HepG2 (cell line): Measurements from ENCODE around the gene RABGAP1L. TPM values are rescaled to one million over a fixed set of nuclear protein-coding genes. Genes with fewer than 3 reads are reported as not detected.

Source experiments
- ATAC-seq: fragments of 200-7000 bp; cut with Tn5 transposase; 3 replicates; pipeline ENCODE4 v1.9.1; 2020; ENCODE audit warnings: mild to moderate bottlenecking, moderate library complexity
- BruUV-seq: library from RNA; stranded (reverse); fragments of 400-500 nt; replicated peaks from 2 replicates; lab custom pipeline; 2021; lab: Mats Ljungman, UMichigan
- CTCF ChIA-PET: fragments of 300-600 bp; formaldehyde crosslinking; extraction: SDS; loops from one replicate; lab custom pipeline; 2021; ENCODE audit warnings: low total read pairs, inconsistent platforms, low intra/inter-chr PET ratio; lab: Yijun Ruan, JAX
- POLR2A ChIA-PET: fragments of 350-600 bp; sonication (Branson Sonifier 250); formaldehyde crosslinking; loops from one replicate; lab custom pipeline; 2020; ENCODE audit warnings: antibody characterized with exemption, inconsistent platforms; lab: Yijun Ruan, JAX
- DNase-seq: peaks from one replicate; pipeline ENCODE4 v3.0.0-alpha.2; 2015; ENCODE audit warnings: low spot score
- FAIRE-seq: peaks from 3 replicates; lab custom pipeline; 2011; peaks lifted over from hg19 to GRCh38; lab: Jason Lieb, UNC
- H2AFZ ChIP-seq: one replicate; pipeline ENCODE4 v1.6.1; 2011; ENCODE audit warnings: low read length, inconsistent platforms
- H3K27ac ChIP-seq: fragments of 300-600 bp; 3 replicates; pipeline ENCODE4 v1.8.0; 2011; ENCODE audit warnings: mixed run types, mild to moderate bottlenecking, mixed read lengths, low read length, inconsistent platforms; ENCODE audit not compliant: insufficient read depth; ENCODE audit errors: extremely low read length
- H3K27me3 ChIP-seq, 2 experiments: fragments of 200-600 bp in 1 of 2; 2 replicates in 1 of 2; 3 replicates in 1 of 2; pipeline versions ENCODE4 v1.6.0 to v1.8.0; 2011; ENCODE audit warnings: low read length in 2 of 2, mild to moderate bottlenecking in 2 of 2, moderate library complexity in 2 of 2, inconsistent platforms in 1 of 2; ENCODE audit not compliant: insufficient read depth in 2 of 2, control insufficient read depth in 1 of 2
- H3K36me3 ChIP-seq, 2 experiments: fragments of 200-600 bp in 1 of 2; replicated peaks in 1 of 2; 2 replicates in 1 of 2; 3 replicates in 1 of 2; pipeline versions ENCODE4 v1.5.1 to v1.8.0; 2011; ENCODE audit warnings: low read length in 2 of 2, inconsistent platforms in 1 of 2; ENCODE audit not compliant: insufficient read depth in 2 of 2, control insufficient read depth in 1 of 2
- H3K4me1 ChIP-seq: 2 replicates; pipeline ENCODE4 v1.5.1; 2012; ENCODE audit warnings: low read length, inconsistent platforms; ENCODE audit not compliant: insufficient read depth
- H3K4me2 ChIP-seq: 2 replicates; pipeline ENCODE4 v1.6.0; 2011; ENCODE audit warnings: low read depth, low read length, inconsistent platforms
- H3K4me3 ChIP-seq, 3 experiments: fragments of 200-600 bp in 1 of 3; sonication (generic), shearing (Covaris generic) in 1 of 3; replicated peaks in 1 of 3; 2 replicates each; pipeline ENCODE4 v1.5.1; 2011 to 2016; ENCODE audit warnings: low read length in 3 of 3, inconsistent platforms in 2 of 3, low read depth in 2 of 3, mild to moderate bottlenecking in 2 of 3, control low read depth in 1 of 3, mixed read lengths in 1 of 3; ENCODE audit not compliant: insufficient read depth in 1 of 3
- H3K79me2 ChIP-seq: one replicate; pipeline ENCODE4 v1.6.1; 2011; ENCODE audit warnings: low read length, inconsistent platforms; ENCODE audit not compliant: insufficient read depth
- H3K9ac ChIP-seq: 2 replicates; pipeline ENCODE4 v1.6.0; 2011; ENCODE audit warnings: mild to moderate bottlenecking, low read depth, low read length, inconsistent platforms; ENCODE audit not compliant: insufficient read depth
- H3K9me3 ChIP-seq: 2 replicates; pipeline ENCODE4 v1.5.1; 2012; ENCODE audit warnings: mild to moderate bottlenecking, low read length
- H4K20me1 ChIP-seq: 2 replicates; pipeline ENCODE4 v1.6.0; 2011; ENCODE audit warnings: inconsistent platforms, mild to moderate bottlenecking, low read length, moderate library complexity; ENCODE audit not compliant: insufficient read depth
- ARID5B ChIP-seq: IDR thresholded peaks from 2 replicates; pipeline ENCODE4 v1.4.0; 2020; ENCODE audit warnings: mild to moderate bottlenecking, missing genetic modification reagents
- ATF7 ChIP-seq, 2 experiments: fragments of 450-650 bp in 1 of 2; sonication (generic) in 1 of 2; formaldehyde crosslinking in 1 of 2; IDR thresholded peaks; 2 replicates each; pipeline versions ENCODE4 v1.4.0 to v1.6.1; 2016 to 2020; ENCODE audit warnings: antibody characterized with exemption in 1 of 2, mild to moderate bottlenecking in 1 of 2, missing genetic modification reagents in 1 of 2
- CHD2 ChIP-seq: IDR thresholded peaks from 2 replicates; pipeline ENCODE4 v1.6.1; 2011; ENCODE audit warnings: low read depth, low read length, improper control_type of control experiment
- FOSL2 ChIP-seq: sonication (generic); formaldehyde crosslinking; IDR thresholded peaks from 2 replicates; pipeline ENCODE4 v1.4.0; 2020; ENCODE audit warnings: missing genetic modification reagents
- FOXA3 ChIP-seq: IDR thresholded peaks from 2 replicates; pipeline ENCODE4 v1.6.1; 2016; ENCODE audit warnings: missing genetic modification reagents, missing compliant biosample characterization
- POLR2AphosphoS2 ChIP-seq: IDR thresholded peaks from 2 replicates; pipeline ENCODE4 v1.6.1; 2011; ENCODE audit warnings: low read depth, low read length, improper control_type of control experiment
- RBAK ChIP-seq: sonication (generic); formaldehyde crosslinking; IDR thresholded peaks from 2 replicates; pipeline ENCODE4 v1.5.1; 2020; ENCODE audit warnings: mild to moderate bottlenecking, missing genetic modification reagents
- TCF7L2 ChIP-seq: IDR thresholded peaks from 2 replicates; pipeline ENCODE4 v1.6.1; 2011; ENCODE audit warnings: mild to moderate bottlenecking, low read depth, low read length, moderate library complexity
- ZBTB20 ChIP-seq: sonication (generic); formaldehyde crosslinking; IDR thresholded peaks from 2 replicates; pipeline ENCODE4 v1.8.1; 2023; ENCODE audit warnings: missing genetic modification reagents, low read depth, mild to moderate bottlenecking, borderline replicate concordance
- ZNF12 ChIP-seq: sonication (generic); formaldehyde crosslinking; IDR thresholded peaks from 2 replicates; pipeline ENCODE4 v1.5.0; 2020; ENCODE audit warnings: missing genetic modification reagents
- WGBS: methylation state at CpG from one replicate; pipeline ENCODE4 v1.1.6; 2017; ENCODE audit warnings: low lambda C conversion rate; 5-methylcytosine and 5-hydroxymethylcytosine counted together
- in situ Hi-C: cut with HindIII; loops from 2 replicates; pipeline ENCODE4 v1.10.0; 2017; ENCODE audit warnings: low pct_unique_long_range_greater_than_20kb; ENCODE audit not compliant: extremely low pct_ligation_motif_present
- intact Hi-C: fragments of 100-400 bp; cut with micrococcal nuclease; formaldehyde crosslinking; loops from one replicate; pipeline ENCODE4 v1.10.0; 2022; ENCODE audit not compliant: unreplicated experiment
- polyA plus RNA-seq, 8 experiments: library from polyadenylated mRNA; depleted of rRNA in 3 of 8; stranded (reverse) in 7 of 8; unstranded in 1 of 8; fragments of >200 nt; fragmentation: Illumina TruSeq in 4 of 8; extraction: Trizol in 4 of 8; gene quantifications; 2 replicates each; pipeline versions ENCODE4 v1.2.1 to v1.2.3, GENCODE V29; 2011 to 2016; ENCODE audit warnings: low read depth in 4 of 8, missing spikeins in 1 of 8, mixed read lengths in 1 of 8; ENCODE audit not compliant: insufficient read depth in 1 of 8
- total RNA-seq, 5 experiments: library from RNA; depleted of rRNA; stranded (reverse); fragments of >200 nt; fragmentation: Illumina TruSeq; extraction: Trizol; gene quantifications; 2 replicates each; pipeline ENCODE4 v1.2.3, GENCODE V29; 2016; ENCODE audit warnings: low read depth in 1 of 5

The RABGAP1L gene
- total and polyA plus RNA-seq, 2 of the 13 experiments (the other 11 are each of a cell fraction or from before 2014, with no cell fraction given) = 7.9 to 22.6 TPM

- no peak for TF ChIP-seq ARID5B (CRISPR knock-in tag)
Measured at GRCh38 chr1:174884566-174884965, 725.2 kb downstream of the RABGAP1L start (continued).

- 48% methylated on average over 4 of the region's 4 CpGs for WGBS
- DNase-seq = no peak
- TF ChIP-seq CHD2 (no peak), POLR2AphosphoS2 (no peak), FOXA3 (CRISPR knock-in tag) (0 out of 2 replicates have a peak, but pooled peaks have one; percentile 28), FOSL2 (CRISPR knock-in tag) (peak; percentile 41; the same call in 1 of the 2 replicates), ZNF12 (CRISPR knock-in tag) (0 out of 2 replicates have a peak, but pooled peaks have one; percentile 26), ZBTB20 (CRISPR knock-in tag) (peak; percentile 79; the same call in 1 of the 2 replicates), RBAK (CRISPR knock-in tag) (0 out of 2 replicates have a peak, but pooled peaks have one; percentile 31), ATF7 (IDR thresholded peaks at IDR 0.05) (no peak), ATF7 (CRISPR knock-in tag; IDR thresholded peaks at IDR 0.05) (no peak), TCF7L2 (no peak)
- TF ChIP-seq, all 625 proteins: peak for 5
- Histone ChIP-seq H3K4me1 (peaks cover 12% of the 10 kb centered on the region), H3K79me2 (no peaks in the 10 kb centered on the region), H3K27ac (no peak overlapping the region), H4K20me1 (no peaks in the 10 kb centered on the region), H2AFZ (no peak overlapping the region), H3K4me2 (no peak overlapping the region), H3K4me3 (no peak overlapping the region), H3K36me3 (no peaks in the 10 kb centered on the region), H3K27me3 (no peaks in the 10 kb centered on the region), H3K9me3 (no peaks in the 10 kb centered on the region), H3K9ac (no peak overlapping the region)
- in situ Hi-C loops (no loop called here), intact Hi-C loops (no loop called here)
- ChIA-PET POLR2A (no interaction called here), CTCF (no interaction called here)
- BruUV-seq = no TSS peak
- no peak for FAIRE-seq
- ATAC-seq = peak; percentile 59
Measured at GRCh38 chr1:174890024-174890423, 730.7 kb downstream of the RABGAP1L start.
